GM20000 (cell line): ENCODE data around the gene RAB7A.

Experiments
- DNase-seq: peaks from one replicate; pipeline ENCODE4 v3.0.0; 2012; ENCODE audit warnings: low spot score
- TF ChIP-seq, protein P1 (sequence below): IDR thresholded peaks from 2 replicates; pipeline ENCODE4 v1.5.1; 2012; ENCODE audit warnings: mild to moderate bottlenecking, control low read depth; ENCODE audit errors: extremely low read depth, missing control alignments

RAB7A gene

DNA sequence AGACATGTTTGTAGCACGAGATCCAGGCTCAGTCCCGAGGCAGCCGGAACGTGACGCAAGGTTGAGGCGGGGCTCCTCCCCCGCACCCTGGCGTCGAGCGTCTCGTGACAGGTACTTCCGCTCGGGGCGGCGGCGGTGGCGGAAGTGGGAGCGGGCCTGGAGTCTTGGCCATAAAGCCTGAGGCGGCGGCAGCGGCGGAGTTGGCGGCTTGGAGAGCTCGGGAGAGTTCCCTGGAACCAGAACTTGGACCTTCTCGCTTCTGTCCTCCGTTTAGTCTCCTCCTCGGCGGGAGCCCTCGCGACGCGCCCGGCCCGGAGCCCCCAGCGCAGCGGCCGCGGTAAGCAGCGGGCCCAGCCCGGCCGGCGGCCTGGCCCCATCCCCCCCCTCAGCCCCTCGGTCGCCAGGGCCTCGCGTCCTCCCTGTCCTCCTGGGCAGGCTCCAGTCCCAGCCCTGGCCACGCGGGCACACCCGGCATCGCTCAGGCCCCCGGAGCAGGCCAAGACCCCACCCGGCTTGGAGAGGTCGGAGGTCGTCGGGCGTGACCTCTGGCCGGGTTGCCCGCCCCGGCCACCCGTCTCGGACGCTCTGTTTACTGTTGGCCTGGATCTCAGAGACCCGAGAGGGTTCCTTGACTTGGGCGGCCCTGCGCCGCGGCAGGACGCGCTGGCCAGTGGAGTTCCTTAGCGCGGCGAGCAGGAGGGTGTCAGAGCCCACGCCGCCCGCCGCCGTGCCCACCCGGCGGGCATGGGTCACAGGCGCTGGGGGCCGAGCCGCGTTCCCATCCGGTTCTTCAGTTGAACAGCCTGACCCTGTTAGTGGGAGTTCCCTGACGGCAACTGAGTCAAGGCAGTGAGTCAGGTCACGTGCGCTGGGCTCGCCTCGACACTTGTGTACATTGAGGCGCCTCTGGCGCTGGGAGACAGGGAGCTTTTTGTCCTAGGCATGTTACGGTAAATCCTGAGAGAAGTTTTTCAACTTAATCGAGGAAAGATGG, at the start of gene RAB7A:
RAB7A (plus strand) TSS at position 161 of the 994 bp plus-strand sequence. CDS start 69,185 bp downstream, outside the sequence.
- DNase-seq = peak; percentile 98
- TF ChIP-seq, protein P1, sequence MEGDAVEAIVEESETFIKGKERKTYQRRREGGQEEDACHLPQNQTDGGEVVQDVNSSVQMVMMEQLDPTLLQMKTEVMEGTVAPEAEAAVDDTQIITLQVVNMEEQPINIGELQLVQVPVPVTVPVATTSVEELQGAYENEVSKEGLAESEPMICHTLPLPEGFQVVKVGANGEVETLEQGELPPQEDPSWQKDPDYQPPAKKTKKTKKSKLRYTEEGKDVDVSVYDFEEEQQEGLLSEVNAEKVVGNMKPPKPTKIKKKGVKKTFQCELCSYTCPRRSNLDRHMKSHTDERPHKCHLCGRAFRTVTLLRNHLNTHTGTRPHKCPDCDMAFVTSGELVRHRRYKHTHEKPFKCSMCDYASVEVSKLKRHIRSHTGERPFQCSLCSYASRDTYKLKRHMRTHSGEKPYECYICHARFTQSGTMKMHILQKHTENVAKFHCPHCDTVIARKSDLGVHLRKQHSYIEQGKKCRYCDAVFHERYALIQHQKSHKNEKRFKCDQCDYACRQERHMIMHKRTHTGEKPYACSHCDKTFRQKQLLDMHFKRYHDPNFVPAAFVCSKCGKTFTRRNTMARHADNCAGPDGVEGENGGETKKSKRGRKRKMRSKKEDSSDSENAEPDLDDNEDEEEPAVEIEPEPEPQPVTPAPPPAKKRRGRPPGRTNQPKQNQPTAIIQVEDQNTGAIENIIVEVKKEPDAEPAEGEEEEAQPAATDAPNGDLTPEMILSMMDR = no peak

DNA sequence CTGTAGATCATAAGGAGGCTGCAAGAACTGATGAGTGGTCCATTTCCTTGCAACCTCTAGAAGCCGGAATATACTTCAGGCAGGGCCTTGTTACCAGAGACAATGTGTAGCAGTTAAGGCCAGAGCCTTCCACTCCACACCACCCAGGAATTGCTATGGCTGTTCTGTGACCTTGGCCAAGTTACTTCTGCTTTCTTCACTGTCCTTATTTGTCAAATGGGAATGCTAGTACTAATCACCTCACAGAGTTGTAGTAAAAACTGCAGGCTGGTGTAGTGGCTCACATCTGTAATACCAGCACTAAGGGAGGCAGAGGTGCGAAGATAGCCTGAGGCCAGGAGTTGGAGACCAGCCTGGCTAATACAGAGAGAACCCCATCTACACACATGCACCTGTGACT, 46.6 kb upstream of the RAB7A start:
- no peak for DNase-seq
- TF ChIP-seq, protein P1 = no peak

DNA sequence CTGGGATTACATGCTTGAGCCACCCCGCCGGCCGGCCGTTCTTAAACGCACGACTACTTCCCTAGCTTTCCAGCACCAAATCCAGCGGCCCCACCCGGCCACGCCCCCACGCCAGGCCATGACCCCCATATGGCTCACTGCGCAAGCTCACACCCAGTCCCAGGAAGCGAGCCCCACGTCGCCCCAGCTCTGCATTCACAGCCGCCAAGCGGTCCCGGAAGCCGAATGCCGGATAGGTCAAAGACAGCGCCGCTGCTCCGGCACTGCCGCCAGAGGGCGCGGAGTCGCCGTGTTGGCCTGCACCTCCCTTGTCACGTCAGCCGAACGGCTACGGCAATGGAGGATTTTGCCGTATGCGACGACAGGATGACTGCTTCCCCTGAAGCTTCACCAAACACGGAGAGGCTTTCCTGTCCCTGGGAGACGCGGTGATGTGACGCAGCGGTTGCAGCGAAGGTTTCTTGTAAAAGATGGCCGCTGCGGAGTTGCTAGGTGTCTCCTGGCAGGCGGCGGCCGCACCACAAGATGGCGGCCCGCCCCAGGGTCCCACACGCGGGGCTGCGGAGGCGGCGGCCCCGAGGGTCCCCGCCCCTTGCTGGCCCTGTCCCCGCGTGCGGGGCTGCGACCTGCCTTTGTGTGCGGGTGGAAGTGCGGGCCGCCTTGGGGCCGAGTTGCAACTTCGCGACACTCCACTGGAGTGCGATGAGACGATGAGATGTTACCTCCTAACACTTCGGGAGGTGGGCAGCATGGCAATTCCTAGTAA, 45.2 kb upstream of the RAB7A start:
- TF ChIP-seq, protein P1 = peak; percentile 96

DNA sequence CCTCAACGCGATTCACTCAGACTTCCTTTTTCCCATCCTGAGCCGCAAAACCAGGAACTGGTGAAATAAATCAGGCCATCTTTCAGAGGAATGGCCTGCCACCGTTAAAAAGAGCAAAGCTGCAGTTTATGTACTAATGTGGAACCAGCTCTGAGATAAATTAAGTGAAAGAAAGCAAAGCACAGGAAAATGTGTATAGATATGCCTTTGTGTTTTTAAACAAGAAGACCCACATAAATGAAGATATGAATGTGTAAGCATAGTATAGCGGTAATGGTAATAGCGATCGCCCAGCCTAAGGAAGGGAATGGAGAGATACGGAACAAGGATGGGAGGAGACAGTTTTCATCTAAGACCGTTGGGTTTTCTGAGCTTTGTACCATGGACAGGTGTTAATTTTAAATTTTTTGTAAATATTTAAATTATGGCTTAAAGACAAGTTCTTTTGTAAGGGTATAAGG, 44.6 kb upstream of the RAB7A start:
- TF ChIP-seq, protein P1 = no peak
- DNase-seq = no peak

More for the DNA sequence above, 45.2 kb upstream of the RAB7A start:
- DNase-seq = peak; percentile 95

DNA sequence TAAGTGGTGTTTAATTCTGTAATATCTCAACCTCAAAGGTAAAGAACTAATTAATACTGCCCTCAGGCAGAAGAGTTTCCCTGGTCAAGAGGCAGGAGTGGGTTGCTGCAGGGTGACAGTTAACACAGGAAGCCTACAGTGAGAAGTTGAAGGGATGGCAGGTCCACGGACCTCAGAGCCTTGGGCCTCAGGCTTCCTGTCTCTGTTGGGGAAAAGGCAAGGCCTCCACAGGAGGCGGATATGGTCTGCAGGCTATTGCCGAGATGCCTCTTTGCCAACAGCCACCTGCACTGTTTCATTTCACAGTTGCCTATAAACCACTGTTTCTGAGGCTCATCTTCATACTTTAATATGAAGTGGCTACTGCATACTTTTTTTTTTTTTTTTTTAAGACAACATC, 42.0 kb upstream of the RAB7A start:
- no peak for DNase-seq
- TF ChIP-seq, protein P1 = no peak

DNA sequence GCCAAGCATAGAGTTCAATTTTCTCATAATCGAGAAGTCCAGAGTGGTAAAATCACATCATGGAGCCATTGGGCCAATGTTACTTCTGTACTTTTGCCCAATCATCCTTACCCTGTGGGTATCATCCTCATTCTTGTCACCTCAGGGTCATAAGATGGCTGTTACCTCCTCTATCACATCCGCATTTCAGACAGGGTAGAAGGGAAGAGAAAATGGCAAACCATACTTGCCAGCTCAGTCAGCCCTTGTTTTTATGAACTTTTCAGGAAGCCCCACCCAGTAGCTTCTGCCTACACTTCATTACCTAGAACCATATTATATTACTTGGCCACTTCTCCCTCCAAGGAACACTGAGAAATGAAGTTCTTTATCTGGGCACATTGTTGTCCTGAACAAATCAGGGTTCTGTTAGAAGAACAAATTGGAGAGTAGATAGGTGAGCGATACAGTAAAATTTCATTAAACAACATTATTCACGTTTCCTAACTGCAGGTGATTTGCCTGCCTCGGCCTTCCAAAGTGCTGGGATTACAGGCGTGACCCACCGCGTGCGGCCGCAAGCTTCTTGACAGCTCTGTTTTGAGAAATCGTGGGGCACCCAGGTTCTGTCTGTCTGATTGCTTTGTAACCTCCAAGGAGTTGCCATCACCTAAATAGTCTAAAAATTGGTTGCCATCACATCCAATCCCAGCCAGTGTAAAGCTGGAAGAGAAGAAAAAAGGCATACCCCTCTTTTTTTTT, 40.8 kb upstream of the RAB7A start:
- TF ChIP-seq, protein P1 = no peak
- no peak for DNase-seq
